HFFc6 (cell line): Measurements from ENCODE around the gene AP4E1. TPM values are rescaled to one million over a fixed set of nuclear protein-coding genes. Genes with fewer than 3 reads are reported as not detected.

Source experiments
- DNase-seq: peaks from one replicate; pipeline ENCODE4 v3.0.0-alpha.2; 2018
- H3K27ac Mint-ChIP-seq: 2 replicates; pipeline ENCODE4 v1.8.0; 2020; ENCODE audit warnings: mild to moderate bottlenecking, mixed read lengths
- H3K27me3 Mint-ChIP-seq: 2 replicates; pipeline ENCODE4 v1.8.0; 2021; ENCODE audit warnings: mild to moderate bottlenecking, moderate library complexity, mixed read lengths; ENCODE audit not compliant: insufficient read depth
- H3K36me3 Mint-ChIP-seq: 2 replicates; pipeline ENCODE4 v1.8.0; 2021; ENCODE audit warnings: low read depth, mixed read lengths
- H3K4me1 Mint-ChIP-seq: 2 replicates; pipeline ENCODE4 v1.8.0; 2020; ENCODE audit warnings: low read depth, mixed read lengths
- H3K4me3 Mint-ChIP-seq: 2 replicates; pipeline ENCODE4 v1.8.0; 2020; ENCODE audit warnings: mild to moderate bottlenecking, moderate library complexity, mixed read lengths
- H3K9me3 Mint-ChIP-seq: 2 replicates; pipeline ENCODE4 v1.8.0; 2020; ENCODE audit warnings: mild to moderate bottlenecking, mixed read lengths
- total RNA-seq, 6 experiments: library from RNA; stranded (reverse); fragmentation: NEBNext Ultra II Directional; extraction: Animal tissue kit (Norgen Biotek cat#: 25700); gene quantifications; 2 replicates in 1 of 6; 3 replicates in 5 of 6; pipeline ENCODE4 v1.2.3, GENCODE V29; 2021
- TF ChIP-seq, protein P1 (sequence below): fragments of 200-600 bp; sonication (generic); IDR thresholded peaks from 2 replicates; pipeline ENCODE4 v1.5.0; 2021; ENCODE audit warnings: antibody characterized with exemption, mild to moderate bottlenecking

AP4E1 gene
- total RNA-seq, 6 experiments from 2014 or later: 14.3 to 17.5 (median 16.2) TPM

GRCh38 chr15:50879016-50879617, 29.4 kb upstream of the AP4E1 start:
- Mint-ChIP-seq H3K36me3 (no peaks in the 10 kb centered on the region), H3K4me1 (peaks cover 67% of the 10 kb centered on the region), H3K9me3 (no peaks in the 10 kb centered on the region), H3K27ac (peak overlapping the region; percentile 71), H3K27me3 (no peaks in the 10 kb centered on the region; the same call in 1 of the 2 replicates), H3K4me3 (no peak overlapping the region)
- TF ChIP-seq, protein P1, sequence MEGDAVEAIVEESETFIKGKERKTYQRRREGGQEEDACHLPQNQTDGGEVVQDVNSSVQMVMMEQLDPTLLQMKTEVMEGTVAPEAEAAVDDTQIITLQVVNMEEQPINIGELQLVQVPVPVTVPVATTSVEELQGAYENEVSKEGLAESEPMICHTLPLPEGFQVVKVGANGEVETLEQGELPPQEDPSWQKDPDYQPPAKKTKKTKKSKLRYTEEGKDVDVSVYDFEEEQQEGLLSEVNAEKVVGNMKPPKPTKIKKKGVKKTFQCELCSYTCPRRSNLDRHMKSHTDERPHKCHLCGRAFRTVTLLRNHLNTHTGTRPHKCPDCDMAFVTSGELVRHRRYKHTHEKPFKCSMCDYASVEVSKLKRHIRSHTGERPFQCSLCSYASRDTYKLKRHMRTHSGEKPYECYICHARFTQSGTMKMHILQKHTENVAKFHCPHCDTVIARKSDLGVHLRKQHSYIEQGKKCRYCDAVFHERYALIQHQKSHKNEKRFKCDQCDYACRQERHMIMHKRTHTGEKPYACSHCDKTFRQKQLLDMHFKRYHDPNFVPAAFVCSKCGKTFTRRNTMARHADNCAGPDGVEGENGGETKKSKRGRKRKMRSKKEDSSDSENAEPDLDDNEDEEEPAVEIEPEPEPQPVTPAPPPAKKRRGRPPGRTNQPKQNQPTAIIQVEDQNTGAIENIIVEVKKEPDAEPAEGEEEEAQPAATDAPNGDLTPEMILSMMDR: no peak
- no peak for DNase-seq

- H3K36me3 Mint-ChIP-seq: no peaks in the 10 kb centered on the region
- DNase-seq: no peak
- H3K4me3 Mint-ChIP-seq: no peak overlapping the region
- TF ChIP-seq, protein P1: no peak
- H3K9me3 Mint-ChIP-seq: no peaks in the 10 kb centered on the region
- H3K27ac Mint-ChIP-seq: peak overlapping the region; percentile 87
- peaks cover 78% of the 10 kb centered on the region for H3K4me1 Mint-ChIP-seq
- H3K27me3 Mint-ChIP-seq: no peaks in the 10 kb centered on the region
Observed at GRCh38 chr15:50880206-50880605, 28.3 kb upstream of the AP4E1 start.

GRCh38 chr15:50880651-50881114, 27.8 kb upstream of the AP4E1 start:
- DNase-seq: peak; percentile 23
- H3K27ac Mint-ChIP-seq: peak overlapping the region; percentile 87
- TF ChIP-seq, protein P1: no peak

DNA sequence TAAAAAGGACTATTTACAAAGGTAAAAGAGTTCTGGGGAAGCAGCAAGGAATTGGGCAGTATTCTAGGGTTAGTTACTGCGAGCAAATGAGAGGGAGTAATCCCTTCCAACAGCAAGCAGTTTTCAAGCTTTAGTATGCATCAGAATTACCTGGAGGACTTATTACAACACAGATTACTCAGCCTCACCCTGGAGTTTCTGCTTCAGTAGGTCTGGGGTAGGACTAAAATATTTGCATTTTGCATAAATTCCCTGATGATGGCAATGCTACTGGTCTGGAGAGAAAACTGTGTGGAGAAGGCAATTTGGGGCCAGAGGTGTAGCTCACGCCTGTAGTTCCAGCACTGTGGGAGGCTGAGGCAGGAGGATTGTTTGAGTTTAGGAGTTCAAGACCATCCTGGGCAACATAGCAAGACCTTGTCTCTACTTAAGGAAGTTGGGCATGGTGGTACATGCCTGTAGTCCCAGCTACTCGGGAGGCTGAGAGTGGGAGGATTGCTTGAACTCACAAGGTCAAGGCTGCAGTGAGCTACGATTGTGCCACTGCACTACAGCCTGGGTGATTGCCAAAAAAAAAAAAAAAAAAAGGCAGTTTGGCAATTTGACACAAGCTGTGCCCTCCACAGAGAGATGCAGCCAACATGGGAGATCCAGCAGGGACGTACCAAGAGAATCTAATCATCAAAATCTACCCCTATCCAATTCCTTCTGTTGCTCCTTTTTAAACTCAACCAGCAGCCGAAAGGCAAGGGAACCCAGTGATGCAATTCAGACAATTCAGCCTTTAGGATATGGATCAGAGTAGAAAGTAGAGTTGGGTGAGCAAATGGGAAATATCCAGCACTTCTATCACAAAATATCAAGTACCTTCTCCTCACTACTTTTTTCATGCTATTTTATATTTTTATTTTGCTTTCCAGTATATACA, 27.1 kb upstream of the AP4E1 start:
- DNase-seq: no peak
- H3K4me1 Mint-ChIP-seq: peaks cover 88% of the 10 kb centered on the region
- TF ChIP-seq, protein P1: no peak

More at GRCh38 chr15:50880651-50881114, 27.8 kb upstream of the AP4E1 start:
- peaks cover 83% of the 10 kb centered on the region for H3K4me1 Mint-ChIP-seq
- H3K9me3 Mint-ChIP-seq: no peaks in the 10 kb centered on the region
- no peaks in the 10 kb centered on the region for H3K36me3 Mint-ChIP-seq
- no peak overlapping the region for H3K4me3 Mint-ChIP-seq
- H3K27me3 Mint-ChIP-seq: no peaks in the 10 kb centered on the region

GRCh38 chr15:50883903-50884302, 24.6 kb upstream of the AP4E1 start:
- peak overlapping the region; percentile 86 for H3K4me3 Mint-ChIP-seq
- H3K27me3 Mint-ChIP-seq: no peaks in the 10 kb centered on the region
- H3K4me1 Mint-ChIP-seq: peaks cover 88% of the 10 kb centered on the region
- no peaks in the 10 kb centered on the region for H3K36me3 Mint-ChIP-seq
- TF ChIP-seq, protein P1: no peak
- peak; percentile 45 for DNase-seq
- H3K9me3 Mint-ChIP-seq: no peaks in the 10 kb centered on the region
- H3K27ac Mint-ChIP-seq: peak overlapping the region; percentile 99

More for the DNA sequence above, 27.1 kb upstream of the AP4E1 start:
- Mint-ChIP-seq H3K27ac (peak overlapping the region; percentile 87), H3K9me3 (no peaks in the 10 kb centered on the region), H3K27me3 (no peaks in the 10 kb centered on the region), H3K4me3 (no peak overlapping the region), H3K36me3 (no peaks in the 10 kb centered on the region)
